H1 (cell line): Measurements from ENCODE around the gene TOP1. TPM values are rescaled to one million over a fixed set of nuclear protein-coding genes. Genes with fewer than 3 reads are reported as not detected.

Experiments
- CTCF ChIA-PET: fragments of 300-600 bp; sonication (Branson Sonifier 250); formaldehyde crosslinking; loops from one replicate; lab custom pipeline; 2021; ENCODE audit not compliant: partially characterized antibody; lab: Charles Lee
- POLR2A ChIA-PET: fragments of 300-600 bp; sonication (Branson Sonifier 250); formaldehyde crosslinking; loops from one replicate; lab custom pipeline; 2021; ENCODE audit warnings: inconsistent platforms; ENCODE audit not compliant: partially characterized antibody; lab: Charles Lee
- DNase-seq, 2 experiments: peaks; one replicate each; pipeline versions ENCODE4 v3.0.0 to v3.0.0-alpha.2; 2010 to 2022; ENCODE audit warnings: low spot score in 2 of 2, low read depth in 1 of 2, mixed read lengths in 1 of 2
- FAIRE-seq: peaks from 2 replicates; lab custom pipeline; 2011; peaks lifted over from hg19 to GRCh38; lab: Jason Lieb, UNC
- H2AFZ ChIP-seq: 2 replicates; pipeline ENCODE4 v1.8.1; 2012; ENCODE audit warnings: low read length, inconsistent platforms
- H2AK5ac ChIP-seq: 2 replicates; pipeline ENCODE4 v1.6.1; 2013; ENCODE audit warnings: low read depth, low read length
- H2BK120ac ChIP-seq: replicated peaks from 2 replicates; pipeline ENCODE3; 2013; ENCODE audit warnings: low read depth, low read length, inconsistent platforms
- H2BK12ac ChIP-seq: 2 replicates; pipeline ENCODE4 v1.6.1; 2013; ENCODE audit warnings: low read depth, low read length
- H2BK15ac ChIP-seq: 2 replicates; pipeline ENCODE4 v1.6.1; 2013; ENCODE audit warnings: low read length
- H2BK20ac ChIP-seq: 2 replicates; pipeline ENCODE4 v1.6.1; 2013; ENCODE audit warnings: low read length
- H2BK5ac ChIP-seq: 2 replicates; pipeline ENCODE4 v1.6.1; 2013; ENCODE audit warnings: low read depth, low read length
- H3K14ac ChIP-seq: 2 replicates; pipeline ENCODE4 v1.6.1; 2013; ENCODE audit warnings: inconsistent platforms; ENCODE audit not compliant: insufficient read length
- H3K18ac ChIP-seq: 2 replicates; pipeline ENCODE4 v1.6.1; 2013; ENCODE audit warnings: low read length; ENCODE audit errors: extremely low read depth
- H3K23ac ChIP-seq: 2 replicates; pipeline ENCODE4 v1.6.1; 2013; ENCODE audit warnings: inconsistent platforms; ENCODE audit not compliant: insufficient read length
- H3K23me2 ChIP-seq: 2 replicates; pipeline ENCODE4 v1.6.1; 2013; ENCODE audit warnings: low read depth, low read length
- H3K27ac ChIP-seq: 2 replicates; pipeline ENCODE4 v1.6.1; 2011; ENCODE audit warnings: low read depth, low read length, inconsistent platforms
- H3K27me3 ChIP-seq, 4 experiments: replicated peaks in 1 of 4; 1 replicate in 1 of 4; 2 replicates in 3 of 4; pipeline versions ENCODE4 v1.6.1 to v1.8.1; 2011 to 2013; ENCODE audit warnings: low read length in 3 of 4, mild to moderate bottlenecking in 3 of 4, inconsistent platforms in 2 of 4, mixed read lengths in 2 of 4, moderate library complexity in 1 of 4; ENCODE audit not compliant: control insufficient read depth in 3 of 4, insufficient read depth in 3 of 4; ENCODE audit errors: extremely low read depth in 1 of 4
- H3K36me3 ChIP-seq, 4 experiments: 2 replicates each; pipeline versions ENCODE4 v1.6.1 to v1.8.1; 2011 to 2013; ENCODE audit warnings: mild to moderate bottlenecking in 4 of 4, low read length in 3 of 4, moderate library complexity in 2 of 4, control low read depth in 1 of 4, inconsistent platforms in 1 of 4; ENCODE audit not compliant: insufficient read depth in 4 of 4, control insufficient read depth in 2 of 4
- H3K4ac ChIP-seq: replicated peaks from 2 replicates; pipeline ENCODE3; 2013; ENCODE audit warnings: low read length, low read depth, mixed read lengths, inconsistent platforms; ENCODE audit not compliant: insufficient read length
- H3K4me1 ChIP-seq, 4 experiments: replicated peaks in 1 of 4; 1 replicate in 1 of 4; 2 replicates in 3 of 4; pipeline versions ENCODE4 v1.6.1 to v1.8.1; 2011 to 2013; ENCODE audit warnings: low read length in 3 of 4, inconsistent platforms in 2 of 4, mixed read lengths in 1 of 4; ENCODE audit not compliant: insufficient read depth in 4 of 4, control insufficient read depth in 3 of 4
- H3K4me2 ChIP-seq, 2 experiments: 2 replicates each; pipeline versions ENCODE4 v1.6.1 to v1.8.1; 2011 to 2013; ENCODE audit warnings: low read depth in 2 of 2, low read length in 2 of 2, control low read depth in 1 of 2, inconsistent platforms in 1 of 2, mild to moderate bottlenecking in 1 of 2; ENCODE audit not compliant: insufficient read depth in 1 of 2
- H3K4me3 ChIP-seq, 4 experiments: fragments of 200-600, 300-600 bp in 1 of 4; sonication (generic), shearing (Covaris generic), sonication (Bioruptor Twin) in 1 of 4; 2 replicates each; pipeline versions ENCODE4 v1.5.1 to v1.8.1; 2011 to 2016; ENCODE audit warnings: low read length in 4 of 4, low read depth in 3 of 4, control low read depth in 2 of 4, inconsistent platforms in 2 of 4, mild to moderate bottlenecking in 2 of 4, mixed read lengths in 1 of 4, moderate library complexity in 1 of 4; ENCODE audit not compliant: insufficient read depth in 2 of 4; ENCODE audit errors: extremely low read depth in 1 of 4
- H3K56ac ChIP-seq: replicated peaks from 2 replicates; pipeline ENCODE3; 2013; ENCODE audit warnings: low read depth, mild to moderate bottlenecking, mixed read lengths, low read length, inconsistent platforms; ENCODE audit not compliant: insufficient read length
- H3K79me1 ChIP-seq: 2 replicates; pipeline ENCODE4 v1.6.1; 2013; ENCODE audit warnings: low read depth, low read length, control low read depth
- H3K79me2 ChIP-seq, 2 experiments: 2 replicates each; pipeline versions ENCODE4 v1.6.1 to v1.8.1; 2012 to 2013; ENCODE audit warnings: low read length in 2 of 2, mild to moderate bottlenecking in 2 of 2, inconsistent platforms in 1 of 2; ENCODE audit not compliant: insufficient read depth in 2 of 2, control insufficient read depth in 1 of 2
- H3K9ac ChIP-seq, 4 experiments: replicated peaks in 1 of 4; 1 replicate in 1 of 4; 2 replicates in 3 of 4; pipeline versions ENCODE4 v1.6.1 to v1.8.1; 2011 to 2013; ENCODE audit warnings: low read depth in 3 of 4, low read length in 3 of 4, control low read depth in 2 of 4, mild to moderate bottlenecking in 2 of 4, moderate library complexity in 2 of 4, inconsistent platforms in 1 of 4; ENCODE audit errors: extremely low read depth in 1 of 4
- H3K9me3 ChIP-seq, 2 experiments: 2 replicates each; pipeline versions ENCODE4 v1.6.1 to v1.8.1; 2012 to 2013; ENCODE audit warnings: mild to moderate bottlenecking in 2 of 2, moderate library complexity in 2 of 2, control low read depth in 1 of 2, inconsistent platforms in 1 of 2, low read depth in 1 of 2, low read length in 1 of 2, mixed read lengths in 1 of 2; ENCODE audit not compliant: insufficient read depth in 2 of 2
- H4K20me1 ChIP-seq, 2 experiments: replicated peaks in 1 of 2; 2 replicates each; pipeline versions ENCODE3 to v1.8.1; 2011 to 2013; ENCODE audit warnings: inconsistent platforms in 2 of 2, low read length in 2 of 2, mild to moderate bottlenecking in 1 of 2; ENCODE audit not compliant: insufficient read depth in 2 of 2, control insufficient read depth in 1 of 2
- H4K5ac ChIP-seq: 2 replicates; pipeline ENCODE4 v1.6.1; 2013; ENCODE audit warnings: low read length, low read depth, mixed read lengths, inconsistent platforms; ENCODE audit not compliant: insufficient read length
- H4K8ac ChIP-seq: 2 replicates; pipeline ENCODE4 v1.8.0; 2013; ENCODE audit warnings: mild to moderate bottlenecking, moderate library complexity, low read length, inconsistent platforms; ENCODE audit not compliant: insufficient read depth; ENCODE audit errors: extremely low read depth
- H4K91ac ChIP-seq: replicated peaks from 2 replicates; pipeline ENCODE3; 2013; ENCODE audit warnings: low read length, mixed read lengths, inconsistent platforms; ENCODE audit not compliant: insufficient read length
- CBX8 ChIP-seq: fragments of 300-800, 300-1000 bp; sonication (generic); IDR thresholded peaks from 2 replicates; pipeline ENCODE4 v1.7.1; 2016; ENCODE audit warnings: low read depth, low read length, borderline replicate concordance
- EP300 ChIP-seq, 2 experiments: IDR thresholded peaks; 1 replicate in 1 of 2; 2 replicates in 1 of 2; pipeline ENCODE4 v1.6.1; 2011 to 2012; ENCODE audit warnings: low read depth in 2 of 2, low read length in 2 of 2, mild to moderate bottlenecking in 2 of 2, borderline replicate concordance in 1 of 2, inconsistent platforms in 1 of 2, moderate library complexity in 1 of 2
- GTF2F1 ChIP-seq: IDR thresholded peaks from 2 replicates; pipeline ENCODE4 v1.6.1; 2012; ENCODE audit warnings: low read depth, low read length, improper control_type of control experiment, borderline replicate concordance
- HDAC2 ChIP-seq, 2 experiments: fragments of 300-600 bp in 1 of 2; sonication (generic) in 1 of 2; IDR thresholded peaks; 2 replicates each; pipeline ENCODE4 v1.6.1; 2011 to 2012; ENCODE audit warnings: low read depth in 2 of 2, low read length in 2 of 2, mild to moderate bottlenecking in 2 of 2, moderate library complexity in 2 of 2, borderline replicate concordance in 1 of 2, inconsistent platforms in 1 of 2
- HDAC6 ChIP-seq: IDR thresholded peaks from one replicate; pipeline ENCODE4 v1.7.1; 2012; ENCODE audit warnings: low read depth, mild to moderate bottlenecking, inconsistent platforms, low read length, moderate library complexity
- MAFK ChIP-seq: IDR thresholded peaks from 2 replicates; pipeline ENCODE4 v1.6.1; 2012; ENCODE audit warnings: low read depth, mild to moderate bottlenecking, improper control_type of control experiment, low read length
- PHF8 ChIP-seq: fragments of 200-600 bp; sonication (generic); conservative IDR thresholded peaks from 2 replicates; pipeline ENCODE4 v1.7.1; 2012; ENCODE audit warnings: low read depth, mild to moderate bottlenecking, inconsistent platforms, low read length, moderate library complexity
- RXRA ChIP-seq: IDR thresholded peaks from 2 replicates; pipeline ENCODE4 v1.6.1; 2011; ENCODE audit warnings: low read depth, mild to moderate bottlenecking, low read length, moderate library complexity; ENCODE audit not compliant: insufficient read depth
- SAP30 ChIP-seq: fragments of 300-600 bp; sonication (generic); IDR thresholded peaks from 2 replicates; pipeline ENCODE4 v1.7.1; 2012; ENCODE audit warnings: low read length, moderate library complexity, mild to moderate bottlenecking, inconsistent platforms; ENCODE audit not compliant: insufficient read depth, insufficient replicate concordance
- SIN3A ChIP-seq, 2 experiments: IDR thresholded peaks in 1 of 2; conservative IDR thresholded peaks in 1 of 2; 2 replicates each; pipeline ENCODE4 v1.6.1; 2011 to 2012; ENCODE audit warnings: low read length in 2 of 2, improper control_type of control experiment in 1 of 2, low read depth in 1 of 2, mild to moderate bottlenecking in 1 of 2
- SP1 ChIP-seq: IDR thresholded peaks from 2 replicates; pipeline ENCODE4 v1.6.1; 2011; ENCODE audit warnings: low read depth, low read length
- SP4 ChIP-seq: IDR thresholded peaks from 2 replicates; pipeline ENCODE4 v1.6.1; 2012; ENCODE audit warnings: low read length, inconsistent platforms
- SRF ChIP-seq: IDR thresholded peaks from 2 replicates; pipeline ENCODE4 v1.6.1; 2011; ENCODE audit warnings: mild to moderate bottlenecking, low read depth, low read length, moderate library complexity
- WGBS, 2 experiments: shearing (Covaris generic) in 1 of 2; methylation state at CpG; one replicate each; pipeline versions ENCODE4 v1.1.6 to v1.1.7; 2013 to 2015; ENCODE audit warnings: low lambda C conversion rate in 2 of 2, mixed read lengths in 2 of 2, inconsistent platforms in 1 of 2, low coverage in 1 of 2, missing lambda C conversion rate in 1 of 2; ENCODE audit not compliant: insufficient replicate concordance in 2 of 2, insufficient coverage in 1 of 2, insufficient read length in 1 of 2; ENCODE audit errors: extremely low coverage in 1 of 2, missing lambda C conversion rate in 1 of 2; 5-methylcytosine and 5-hydroxymethylcytosine counted together
- polyA plus RNA-seq, 7 experiments: library from polyadenylated mRNA; depleted of rRNA in 3 of 7; stranded (reverse) in 5 of 7; unstranded in 2 of 7; fragments of >200 nt in 5 of 7; fragments of 200-250 nt in 2 of 7; gene quantifications; 1 replicate in 5 of 7; 2 replicates in 1 of 7; 4 replicates in 1 of 7; pipeline versions ENCODE4 v1.2.1 to v1.2.3, GENCODE V29; 2011 to 2013; ENCODE audit warnings: missing spikeins in 2 of 7, mixed read lengths in 2 of 7
- total RNA-seq: library from RNA; stranded (reverse); fragmentation: NEBNext Ultra II Directional; extraction: Animal tissue kit (Norgen Biotek cat#: 25700); gene quantifications from 2 replicates; pipeline ENCODE4 v1.2.1, GENCODE V29; 2021

TOP1 gene
- total and polyA plus RNA-seq, 2 of the 8 experiments (the other 6 are each of a cell fraction or from before 2014, with no cell fraction given) = 7.4 to 108 TPM

DNA sequence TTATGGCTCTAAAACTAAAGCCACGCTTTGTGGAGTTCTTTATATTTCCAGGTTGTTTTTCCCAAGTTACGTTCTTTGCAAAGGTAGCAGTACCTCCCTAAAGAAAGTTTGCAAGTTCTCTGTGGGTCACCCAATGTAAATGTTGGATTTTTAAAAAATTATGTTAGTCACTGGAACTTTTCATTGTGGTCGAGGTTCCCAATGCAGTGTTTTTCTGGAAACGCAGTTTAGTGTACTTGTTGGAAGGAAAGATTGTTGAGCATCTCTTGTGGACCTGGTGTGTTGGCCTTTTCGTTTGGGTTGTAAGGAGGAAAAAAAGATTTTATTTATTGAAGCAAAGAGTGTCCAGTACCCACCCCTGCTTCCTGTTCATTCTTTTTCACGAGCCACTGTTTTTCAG is 1.4 kb downstream of the TOP1 start:
- Histone ChIP-seq H3K4me3 (peak overlapping the region; percentile 56 to 97 (median 67)), H3K23ac (no peak overlapping the region), H2BK15ac (no peak overlapping the region), H3K27ac (no peak overlapping the region), H3K27me3 (peaks cover 0 to 33% (median 16%) of the 10 kb centered on the region in 4 experiments; a peak in 5 of 7 replicates), H3K36me3 (peaks cover 0 to 6% (median 3%) of the 10 kb centered on the region in 4 experiments; a peak in 3 of 8 replicates), H3K4me2 (peak overlapping the region; percentile 71 to 88), H2BK120ac (no peak overlapping the region), H3K18ac (no peak overlapping the region), H2AK5ac (no peak overlapping the region), H3K4me1 (peaks cover 3 to 12% (median 12%) of the 10 kb centered on the region in 4 experiments; a peak in 4 of 7 replicates), H4K20me1 (peaks cover 31 to 36% of the 10 kb centered on the region in 2 experiments), H3K79me1 (peaks cover 6% of the 10 kb centered on the region), H4K8ac (no peak overlapping the region), H3K14ac (no peak overlapping the region), H2BK20ac (no peak overlapping the region), H3K56ac (no peak overlapping the region), H2AFZ (no peak overlapping the region), H3K79me2 (peaks cover 21 to 59% of the 10 kb centered on the region in 2 experiments), H3K9me3 (no peaks in the 10 kb centered on the region), H4K5ac (no peak overlapping the region), H3K23me2 (peaks cover 3% of the 10 kb centered on the region), H3K9ac (peak overlapping the region; percentile 65 to 99 (median 86); a peak in 5 of 7 replicates), H4K91ac (no peak overlapping the region), H2BK5ac (no peak overlapping the region), H2BK12ac (no peak overlapping the region), H3K4ac (no peak overlapping the region)
- no peak for FAIRE-seq
- no peak for DNase-seq
- WGBS, 2 experiments = 68% methylated on average over 6 of the region's 6 CpGs; no CpG with 5 or more reads in 1 of the 2 experiments
- ChIA-PET CTCF (interaction anchor here (0.7 to 1.9 kb wide), 3 partner anchors 65 to 197 kb away, joined by 3 to 4 read pairs (median 4); no protein-coding TSS in a partner anchor), POLR2A (interaction anchor here (0.7 to 7.1 kb wide), 7 partner anchors 8 to 243 kb away, joined by 3 to 45 read pairs (median 4); partner anchors contain the start of gene PLCG1)
- TF ChIP-seq MAFK = no peak
- TF ChIP-seq EP300 (IDR thresholded peaks at IDR 0.05; ENCODE audit: borderline replicate concordance in 1 of 2, low read depth in 2 of 2, low read length in 2 of 2) = no peak
- TF ChIP-seq SP4 = no peak
- no peak for TF ChIP-seq HDAC6
- TF ChIP-seq RXRA = no peak
- no peak for TF ChIP-seq SP1
- no peak for TF ChIP-seq PHF8
- no peak for TF ChIP-seq SRF
- no peak for TF ChIP-seq SAP30
- TF ChIP-seq CBX8 = no peak
- TF ChIP-seq SIN3A (conservative IDR thresholded peaks at IDR 0.05 in 1 of 2, IDR thresholded peaks at IDR 0.05 in 1 of 2; ENCODE audit: low read depth in 1 of 2, low read length in 2 of 2) = no peak
- TF ChIP-seq GTF2F1 = no peak
- no peak for TF ChIP-seq HDAC2 (IDR thresholded peaks at IDR 0.05; ENCODE audit: borderline replicate concordance in 1 of 2, low read depth in 2 of 2, low read length in 2 of 2)
